Uterus (tissue), 2 donors: ENCODE measurements around the gene CLEC4M.

ENCODE experiments used
- POLR2A ChIP-seq, 2 donors: fragments of 450-650 bp; IDR thresholded peaks; one replicate each; pipeline ENCODE4 v1.6.1; 2016; ENCODE audit warnings: antibody characterized with exemption in 2 of 2, mild to moderate bottlenecking in 1 of 2, moderate library complexity in 1 of 2
- TF ChIP-seq, protein P1 (sequence below), 4 experiments: fragments of 200-600 bp in 2 of 4; fragments of 450-650 bp in 2 of 4; sonication (generic) in 2 of 4; IDR thresholded peaks; one replicate each; pipeline ENCODE4 v1.5.1; 2016 to 2019; ENCODE audit warnings: antibody characterized with exemption in 4 of 4, mild to moderate bottlenecking in 2 of 4, moderate library complexity in 1 of 4

DNA sequence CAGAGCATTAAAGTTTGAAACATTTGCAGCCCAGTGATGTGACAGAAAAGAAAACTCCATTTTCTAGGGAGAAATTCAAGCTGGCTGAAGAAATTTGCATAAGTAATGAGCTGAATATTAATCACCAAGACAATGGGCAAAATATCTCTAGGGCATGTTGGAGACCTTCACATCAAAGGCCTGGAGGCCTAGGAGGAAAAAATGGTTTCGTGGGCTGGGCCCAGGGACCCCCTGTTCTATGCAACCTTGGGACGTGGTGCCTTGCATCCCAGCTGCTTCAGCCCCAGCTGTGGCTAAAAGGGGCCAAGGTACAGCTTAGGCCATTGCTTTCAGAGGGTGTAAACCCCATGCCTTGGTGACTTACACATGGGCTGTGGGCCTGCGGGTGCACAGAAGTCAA lies 5.7 kb upstream of the CLEC4M start:
- TF ChIP-seq POLR2A (IDR thresholded peaks at IDR 0.05), result no peak
- TF ChIP-seq, protein P1, sequence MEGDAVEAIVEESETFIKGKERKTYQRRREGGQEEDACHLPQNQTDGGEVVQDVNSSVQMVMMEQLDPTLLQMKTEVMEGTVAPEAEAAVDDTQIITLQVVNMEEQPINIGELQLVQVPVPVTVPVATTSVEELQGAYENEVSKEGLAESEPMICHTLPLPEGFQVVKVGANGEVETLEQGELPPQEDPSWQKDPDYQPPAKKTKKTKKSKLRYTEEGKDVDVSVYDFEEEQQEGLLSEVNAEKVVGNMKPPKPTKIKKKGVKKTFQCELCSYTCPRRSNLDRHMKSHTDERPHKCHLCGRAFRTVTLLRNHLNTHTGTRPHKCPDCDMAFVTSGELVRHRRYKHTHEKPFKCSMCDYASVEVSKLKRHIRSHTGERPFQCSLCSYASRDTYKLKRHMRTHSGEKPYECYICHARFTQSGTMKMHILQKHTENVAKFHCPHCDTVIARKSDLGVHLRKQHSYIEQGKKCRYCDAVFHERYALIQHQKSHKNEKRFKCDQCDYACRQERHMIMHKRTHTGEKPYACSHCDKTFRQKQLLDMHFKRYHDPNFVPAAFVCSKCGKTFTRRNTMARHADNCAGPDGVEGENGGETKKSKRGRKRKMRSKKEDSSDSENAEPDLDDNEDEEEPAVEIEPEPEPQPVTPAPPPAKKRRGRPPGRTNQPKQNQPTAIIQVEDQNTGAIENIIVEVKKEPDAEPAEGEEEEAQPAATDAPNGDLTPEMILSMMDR (IDR thresholded peaks at IDR 0.05), result no peak
